DMS114 treated with DMSO at 0.1 percent for 48 hours (cell line): ENCODE measurements around the gene DNAJC5G.
"Not testable (repeated sequence)": the region's sequence is repeated elsewhere in the genome, so short reads cannot be mapped to it uniquely, and the experiment has no call there.

Experiments
- DNase-seq: peaks from one replicate; lab custom pipeline; 2025; ENCODE audit not compliant: unreplicated experiment; lab: John Stamatoyannopoulos, UW

The DNAJC5G gene

GRCh38 chr2:27307545-27308358, 32.5 kb downstream of the DNAJC5G start:
- no peak for DNase-seq

- no peak for DNase-seq
Observed at GRCh38 chr2:27308359-27308881, 33.2 kb downstream of the DNAJC5G start, which contains the start of gene UCN. TSS of gene UCN (minus strand) at chr2:27308445. CDS start at chr2:27307895, 550 bp downstream.

- no peak for DNase-seq
Observed at GRCh38 chr2:27309651-27310050, 34.4 kb downstream of the DNAJC5G start.

GRCh38 chr2:27312152-27312551, 36.9 kb downstream of the DNAJC5G start:
- DNase-seq: no peak

GRCh38 chr2:27313882-27314645, 38.8 kb downstream of the DNAJC5G start:
- DNase-seq: no peak

- no peak for DNase-seq
Observed at GRCh38 chr2:27314709-27315108, 39.5 kb downstream of the DNAJC5G start.

GRCh38 chr2:27315122-27315521, 39.9 kb downstream of the DNAJC5G start:
- no peak for DNase-seq

GRCh38 chr2:27316655-27317412, 41.6 kb downstream of the DNAJC5G start:
- no peak for DNase-seq

- DNase-seq: not testable (repeated sequence)
Observed at GRCh38 chr2:27319839-27320238, 44.6 kb downstream of the DNAJC5G start.

- DNase-seq: peak; percentile 29
Observed at GRCh38 chr2:27320958-27321543, 45.8 kb downstream of the DNAJC5G start.

- DNase-seq: no peak
Observed at GRCh38 chr2:27322301-27322765, 47.1 kb downstream of the DNAJC5G start.

GRCh38 chr2:27322766-27323595, 47.7 kb downstream of the DNAJC5G start, which contains the start of gene MPV17:
TSS of gene MPV17 (minus strand) at chr2:27323097. CDS start at chr2:27322517, 580 bp downstream.
- DNase-seq: peak; percentile 81

- no peak for DNase-seq
Observed at GRCh38 chr2:27323596-27324285, 48.5 kb downstream of the DNAJC5G start.

- no peak for DNase-seq
Observed at GRCh38 chr2:27324720-27325119, 49.5 kb downstream of the DNAJC5G start.
